Measurements from ENCODE around the gene KCNAB3. TPM values are rescaled to one million over a fixed set of nuclear protein-coding genes. Genes with fewer than 3 reads are reported as not detected.

The KCNAB3 gene
- total and polyA plus RNA-seq, 9 of the 15 experiments (the other 6 are each of a cell fraction or from before 2014, with no cell fraction given), result 0.03 to 2.5 (median 1.1) TPM

DNA sequence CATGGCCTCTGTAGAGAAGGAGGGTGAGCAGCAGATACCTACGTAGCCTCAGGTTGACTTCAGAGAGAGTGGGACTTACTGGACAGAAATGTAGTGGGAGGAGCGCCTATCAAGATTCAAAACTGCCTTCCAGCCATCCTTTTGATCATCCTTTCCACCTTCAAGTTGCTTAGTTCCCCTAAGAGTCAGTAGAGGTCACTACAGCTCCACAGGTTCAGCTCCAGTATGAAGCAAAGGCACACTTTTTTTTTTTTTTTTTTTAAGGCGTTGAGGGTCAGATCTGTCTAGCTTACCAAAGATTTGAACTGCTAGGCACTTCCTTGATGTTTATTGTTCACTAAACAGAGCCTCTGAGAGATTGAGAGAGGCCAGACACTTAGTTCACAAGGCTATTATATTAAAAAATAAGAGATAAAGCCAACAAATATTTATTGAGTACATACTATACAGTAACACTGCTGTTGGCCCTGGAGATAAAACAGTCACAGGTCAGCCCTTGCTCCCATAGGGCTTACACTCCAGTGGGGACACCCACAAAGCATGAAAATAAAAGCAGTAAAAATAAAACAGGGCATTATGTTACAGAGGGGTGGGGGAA lies 16.6 kb downstream of the KCNAB3 start (continued):
- TF ChIP-seq NFE2L1 (tag; IDR thresholded peaks at IDR 0.05; ENCODE audit: borderline replicate concordance, low read depth), result no peak
- TF ChIP-seq BHLHE40 (IDR thresholded peaks at IDR 0.05; ENCODE audit: low read length), result 0 out of 2 replicates have a peak, but pooled peaks have one; percentile 15
- TF ChIP-seq ZNF436 (CRISPR knock-in tag; IDR thresholded peaks at IDR 0.05), result no peak
- peak; percentile 37; the same call in 1 of the 2 replicates for TF ChIP-seq NBN (IDR thresholded peaks at IDR 0.05; ENCODE audit: low read depth)
- no peak for TF ChIP-seq ETS2 (tag; IDR thresholded peaks at IDR 0.05; ENCODE audit: borderline replicate concordance, poor library complexity, severe bottlenecking)
- TF ChIP-seq YY1 (IDR thresholded peaks at IDR 0.05; ENCODE audit: borderline replicate concordance in 1 of 3, control insufficient read depth in 1 of 3, extremely low read depth in 1 of 3, insufficient read depth in 3 of 3, insufficient read length in 1 of 3, insufficient replicate concordance in 2 of 3, low read depth in 1 of 3, low read length in 2 of 3), result no peak
- no peak for TF ChIP-seq TSHZ1 (CRISPR knock-in tag; IDR thresholded peaks at IDR 0.05)
- TF ChIP-seq RBM15 (IDR thresholded peaks at IDR 0.05; ENCODE audit: insufficient read depth, low read length), result no peak
- no peak for TF ChIP-seq HSF4 (CRISPR knock-in tag; IDR thresholded peaks at IDR 0.05; ENCODE audit: borderline replicate concordance)
- no peak for TF ChIP-seq HNRNPLL (IDR thresholded peaks at IDR 0.05; ENCODE audit: low read depth, low read length, poor library complexity, severe bottlenecking)
- no peak for TF ChIP-seq CBX5 (IDR thresholded peaks at IDR 0.05; ENCODE audit: borderline replicate concordance, low read depth)
- TF ChIP-seq ZEB2 (IDR thresholded peaks at IDR 0.05), result 0 out of 2 replicates have a peak, but pooled peaks have one; percentile 35
- TF ChIP-seq ZNF354B (CRISPR knock-in tag; IDR thresholded peaks at IDR 0.05), result no peak
- TF ChIP-seq GATAD2A (IDR thresholded peaks at IDR 0.05), result no peak
- 0 out of 2 replicates have a peak, but pooled peaks have one; percentile 17 for TF ChIP-seq CREM (IDR thresholded peaks at IDR 0.05; ENCODE audit: low read depth)
- TF ChIP-seq, protein P1, sequence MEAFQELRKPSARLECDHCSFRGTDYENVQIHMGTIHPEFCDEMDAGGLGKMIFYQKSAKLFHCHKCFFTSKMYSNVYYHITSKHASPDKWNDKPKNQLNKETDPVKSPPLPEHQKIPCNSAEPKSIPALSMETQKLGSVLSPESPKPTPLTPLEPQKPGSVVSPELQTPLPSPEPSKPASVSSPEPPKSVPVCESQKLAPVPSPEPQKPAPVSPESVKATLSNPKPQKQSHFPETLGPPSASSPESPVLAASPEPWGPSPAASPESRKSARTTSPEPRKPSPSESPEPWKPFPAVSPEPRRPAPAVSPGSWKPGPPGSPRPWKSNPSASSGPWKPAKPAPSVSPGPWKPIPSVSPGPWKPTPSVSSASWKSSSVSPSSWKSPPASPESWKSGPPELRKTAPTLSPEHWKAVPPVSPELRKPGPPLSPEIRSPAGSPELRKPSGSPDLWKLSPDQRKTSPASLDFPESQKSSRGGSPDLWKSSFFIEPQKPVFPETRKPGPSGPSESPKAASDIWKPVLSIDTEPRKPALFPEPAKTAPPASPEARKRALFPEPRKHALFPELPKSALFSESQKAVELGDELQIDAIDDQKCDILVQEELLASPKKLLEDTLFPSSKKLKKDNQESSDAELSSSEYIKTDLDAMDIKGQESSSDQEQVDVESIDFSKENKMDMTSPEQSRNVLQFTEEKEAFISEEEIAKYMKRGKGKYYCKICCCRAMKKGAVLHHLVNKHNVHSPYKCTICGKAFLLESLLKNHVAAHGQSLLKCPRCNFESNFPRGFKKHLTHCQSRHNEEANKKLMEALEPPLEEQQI (IDR thresholded peaks at IDR 0.05), result no peak
- TF ChIP-seq ZNF740 (CRISPR knock-in tag; IDR thresholded peaks at IDR 0.05), result no peak
- TF ChIP-seq ZNF740 (tag; IDR thresholded peaks at IDR 0.05), result no peak
- TF ChIP-seq, protein P2, sequence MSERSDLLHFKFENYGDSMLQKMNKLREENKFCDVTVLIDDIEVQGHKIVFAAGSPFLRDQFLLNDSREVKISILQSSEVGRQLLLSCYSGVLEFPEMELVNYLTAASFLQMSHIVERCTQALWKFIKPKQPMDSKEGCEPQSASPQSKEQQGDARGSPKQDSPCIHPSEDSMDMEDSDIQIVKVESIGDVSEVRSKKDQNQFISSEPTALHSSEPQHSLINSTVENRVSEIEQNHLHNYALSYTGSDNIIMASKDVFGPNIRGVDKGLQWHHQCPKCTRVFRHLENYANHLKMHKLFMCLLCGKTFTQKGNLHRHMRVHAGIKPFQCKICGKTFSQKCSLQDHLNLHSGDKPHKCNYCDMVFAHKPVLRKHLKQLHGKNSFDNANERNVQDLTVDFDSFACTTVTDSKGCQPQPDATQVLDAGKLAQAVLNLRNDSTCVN (CRISPR knock-in tag; IDR thresholded peaks at IDR 0.05), result no peak
- TF ChIP-seq LEF1 (IDR thresholded peaks at IDR 0.05), result 0 out of 2 replicates have a peak, but pooled peaks have one; percentile 38

Measured in K562 (cell line).